Large intestine (tissue), 3 donors: ENCODE results near the gene USH1G. TPM values are rescaled to one million over a fixed set of nuclear protein-coding genes. Genes with fewer than 3 reads are reported as not detected.
"Not testable (repeated sequence)": the region's sequence is repeated elsewhere in the genome, so short reads cannot be mapped to it uniquely, and the experiment has no call there.

Source experiments
- DNase-seq, 2 donors: peaks; one replicate each; pipeline versions ENCODE4 v3.0.0 to v3.0.0-alpha.2; 2013
- H3K27ac ChIP-seq: one replicate; pipeline ENCODE4 v1.5.1; 2013; ENCODE audit warnings: low read length
- H3K27me3 ChIP-seq: 2 replicates; pipeline ENCODE4 v1.6.1; 2013; ENCODE audit warnings: low read length; ENCODE audit not compliant: control insufficient read depth, insufficient read depth
- H3K36me3 ChIP-seq: 2 replicates; pipeline ENCODE4 v1.6.1; 2013; ENCODE audit warnings: low read length; ENCODE audit not compliant: control insufficient read depth, insufficient read depth
- H3K4me1 ChIP-seq: one replicate; pipeline ENCODE4 v1.6.1; 2013; ENCODE audit warnings: low read length; ENCODE audit not compliant: control insufficient read depth, insufficient read depth
- H3K4me3 ChIP-seq: one replicate; pipeline ENCODE4 v1.5.1; 2013; ENCODE audit warnings: low read length
- H3K9me3 ChIP-seq: one replicate; pipeline ENCODE4 v1.6.1; 2013; ENCODE audit warnings: mild to moderate bottlenecking, low read depth, low read length, moderate library complexity; ENCODE audit not compliant: control insufficient read depth
- WGBS: methylation state at CpG from one replicate; pipeline ENCODE4 v1.1.5; 2013; ENCODE audit warnings: low lambda C conversion rate; ENCODE audit not compliant: insufficient coverage; 5-methylcytosine and 5-hydroxymethylcytosine counted together
- polyA plus RNA-seq: library from polyadenylated mRNA; unstranded; fragments of 120-200 nt; gene quantifications from one replicate; pipeline ENCODE4 v1.2.1, GENCODE V29; 2013

The USH1G gene
- polyA plus RNA-seq, 1 donor: 1.5 TPM

DNA sequence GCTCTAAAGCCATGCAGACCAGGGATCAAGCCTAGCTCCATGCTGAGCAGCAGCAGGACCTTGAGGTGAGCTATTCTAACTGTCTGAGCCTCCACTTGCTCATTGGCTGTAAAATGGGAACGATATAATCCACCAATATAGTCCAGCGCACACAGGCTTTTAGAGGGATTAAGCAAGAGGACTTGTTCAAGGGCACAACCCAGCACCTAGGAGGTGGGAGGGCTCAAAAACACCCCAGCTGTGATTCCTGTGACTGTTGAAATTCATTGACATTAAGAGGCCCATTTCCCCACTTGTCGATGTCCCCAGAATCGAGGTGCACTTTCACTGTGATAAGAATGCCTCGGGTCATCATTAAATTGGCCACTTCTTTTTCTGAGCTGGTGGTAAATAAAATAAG lies 4.1 kb downstream of the USH1G start:
- no CpG with 5 or more reads among the region's 5 CpGs for WGBS
- Histone ChIP-seq H3K27me3 (peaks cover 45% of the 10 kb centered on the region), H3K4me3 (no peak overlapping the region)

DNA sequence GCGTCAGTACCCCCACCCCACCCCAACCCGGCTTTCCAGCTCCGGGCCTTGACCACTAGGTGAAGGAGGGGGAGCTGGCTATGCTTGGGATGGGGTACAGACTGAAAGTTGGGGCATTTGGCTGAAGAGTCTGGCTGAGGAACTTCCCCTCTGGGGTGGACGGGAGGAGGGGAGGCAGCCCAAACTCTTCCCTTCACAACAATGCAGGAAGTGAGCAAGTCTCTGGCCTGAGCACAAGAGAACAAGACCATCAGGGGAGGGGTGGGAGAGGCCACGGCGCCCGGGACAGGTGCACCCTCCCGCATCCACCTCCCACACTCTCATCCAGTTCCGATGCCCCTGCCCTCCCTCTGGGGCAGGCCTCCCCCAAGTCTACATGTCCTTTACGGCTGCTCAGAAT lies 5.6 kb downstream of the USH1G start:
- H3K4me3 ChIP-seq: no peak overlapping the region
- DNase-seq: no peak
- H3K4me1 ChIP-seq: peaks cover 15% of the 10 kb centered on the region
- H3K27ac ChIP-seq: no peak overlapping the region
- no peaks in the 10 kb centered on the region for H3K36me3 ChIP-seq
- peaks cover 31% of the 10 kb centered on the region for H3K27me3 ChIP-seq
- H3K9me3 ChIP-seq: peaks cover 8% of the 10 kb centered on the region
- WGBS: no CpG with 5 or more reads among the region's 10 CpGs

More for the DNA sequence above, 4.1 kb downstream of the USH1G start:
- no peak overlapping the region for H3K27ac ChIP-seq
- H3K4me1 ChIP-seq: peaks cover 16% of the 10 kb centered on the region
- H3K9me3 ChIP-seq: peaks cover 9% of the 10 kb centered on the region
- H3K36me3 ChIP-seq: no peaks in the 10 kb centered on the region
- no peak for DNase-seq

DNA sequence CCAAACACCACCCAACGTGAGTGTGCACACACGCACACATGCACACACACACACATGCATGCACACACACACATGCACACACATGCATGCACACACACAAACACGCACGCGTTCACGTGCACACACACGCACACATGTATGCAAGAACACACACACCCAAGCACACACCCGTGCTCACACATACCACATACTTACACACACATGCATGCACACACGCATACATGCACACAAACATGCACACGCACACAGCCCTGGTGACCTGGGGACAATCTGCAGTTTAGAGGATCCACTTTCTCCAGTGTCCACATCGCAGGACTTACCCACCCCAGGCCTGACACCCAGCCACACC lies 6.2 kb downstream of the USH1G start:
- Histone ChIP-seq H3K4me1 (peaks cover 17% of the 10 kb centered on the region), H3K9me3 (peaks cover 8% of the 10 kb centered on the region), H3K27ac (no peak overlapping the region), H3K4me3 (no peak overlapping the region), H3K36me3 (no peaks in the 10 kb centered on the region), H3K27me3 (peaks cover 26% of the 10 kb centered on the region)
- whole genome bisulfite sequencing: no CpG with 5 or more reads among the region's 11 CpGs
- no peak for DNase-seq

DNA sequence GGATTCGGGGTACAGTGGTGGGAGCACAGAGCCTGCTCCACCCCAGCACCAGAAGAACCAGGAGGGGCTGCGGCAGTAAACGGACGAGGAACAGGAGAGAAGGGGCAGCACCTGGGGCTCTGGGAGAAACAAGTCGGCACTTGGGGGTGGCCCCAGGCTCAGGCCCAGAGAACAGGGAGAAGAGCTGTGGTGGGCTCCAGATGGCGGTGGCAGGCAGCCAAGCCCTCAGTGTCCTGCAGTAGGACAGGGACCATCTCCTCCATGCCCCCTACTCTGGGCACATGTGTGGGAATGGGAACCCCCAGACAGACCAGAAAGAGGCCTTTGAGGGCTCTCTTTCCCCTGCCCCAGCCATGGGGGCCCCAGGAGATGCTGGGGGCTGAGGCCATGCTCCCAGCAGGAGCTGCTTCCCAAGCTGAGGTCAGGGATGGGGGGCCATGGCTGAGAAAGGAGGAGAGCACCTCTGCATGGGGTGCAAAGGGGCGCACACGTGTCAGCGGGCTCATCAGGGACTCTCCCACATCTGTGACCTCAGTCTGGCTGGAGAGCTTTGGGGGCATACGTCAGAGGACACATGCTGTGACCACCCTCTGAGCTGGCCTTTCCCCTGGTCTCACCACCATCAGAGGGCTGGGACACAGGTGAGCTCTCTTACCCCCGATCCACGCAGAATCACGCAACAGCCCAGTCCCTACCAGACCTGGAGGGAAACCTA lies 6.8 kb downstream of the USH1G start:
- Histone ChIP-seq H3K4me1 (peaks cover 15% of the 10 kb centered on the region), H3K36me3 (no peaks in the 10 kb centered on the region), H3K27ac (no peak overlapping the region), H3K9me3 (peaks cover 8% of the 10 kb centered on the region), H3K27me3 (peaks cover 20% of the 10 kb centered on the region), H3K4me3 (no peak overlapping the region)
- WGBS: no CpG with 5 or more reads among the region's 13 CpGs
- no peak for DNase-seq

DNA sequence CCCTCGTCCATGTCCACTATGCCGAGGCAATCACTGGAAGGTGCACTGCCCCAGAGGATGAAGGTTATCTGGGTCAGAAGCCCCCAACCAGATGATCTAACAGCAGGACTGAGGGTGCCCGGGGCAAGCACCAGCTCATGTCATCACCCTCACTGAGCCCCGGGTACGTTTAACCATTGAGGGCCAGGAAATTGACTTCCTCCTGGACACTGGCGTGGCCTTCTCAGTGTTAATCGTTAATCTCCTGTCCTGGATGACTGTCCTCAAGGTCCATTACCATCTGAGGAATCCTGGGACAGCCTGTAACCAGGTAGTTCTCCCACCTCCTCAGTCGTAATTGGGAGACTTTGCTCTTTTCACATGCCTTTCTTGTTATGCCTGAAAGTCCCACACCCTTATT lies 11.6 kb downstream of the USH1G start:
- H3K9me3 ChIP-seq, H3K4me3 ChIP-seq, H3K36me3 ChIP-seq, H3K27me3 ChIP-seq: not testable (repeated sequence)
- no CpG with 5 or more reads among the region's 8 CpGs for WGBS
- Histone ChIP-seq H3K4me1 (peaks cover 30% of the 10 kb centered on the region), H3K27ac (peak overlapping the region; percentile 75)
- DNase-seq: peak in 1 of 2 donors; percentile 71

DNA sequence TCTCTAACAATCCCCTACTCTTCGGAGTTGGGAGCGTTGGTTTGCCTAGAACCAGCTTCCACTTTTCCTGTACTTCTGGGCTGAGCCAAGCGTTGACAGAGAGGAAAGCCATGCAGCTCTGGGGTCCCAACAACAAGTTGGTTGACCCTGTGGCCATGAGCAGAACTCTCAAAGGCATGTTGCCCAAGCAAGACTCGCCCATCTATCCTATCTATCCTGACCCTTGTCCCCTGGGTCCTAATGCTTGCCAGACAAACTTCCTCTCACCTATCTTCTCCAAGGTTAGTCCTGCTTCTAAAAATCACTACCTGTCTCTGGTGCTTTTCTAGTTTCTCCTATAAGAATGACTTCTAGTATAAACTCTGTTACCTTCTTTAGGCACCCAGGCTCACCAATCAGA lies 14.0 kb downstream of the USH1G start:
- whole genome bisulfite sequencing: no CpG with 5 or more reads among the region's 4 CpGs
- not testable (repeated sequence) for H3K36me3 ChIP-seq, H3K27me3 ChIP-seq, H3K4me3 ChIP-seq, H3K27ac ChIP-seq, H3K9me3 ChIP-seq, DNase-seq
- peaks cover 30% of the 10 kb centered on the region for H3K4me1 ChIP-seq

DNA sequence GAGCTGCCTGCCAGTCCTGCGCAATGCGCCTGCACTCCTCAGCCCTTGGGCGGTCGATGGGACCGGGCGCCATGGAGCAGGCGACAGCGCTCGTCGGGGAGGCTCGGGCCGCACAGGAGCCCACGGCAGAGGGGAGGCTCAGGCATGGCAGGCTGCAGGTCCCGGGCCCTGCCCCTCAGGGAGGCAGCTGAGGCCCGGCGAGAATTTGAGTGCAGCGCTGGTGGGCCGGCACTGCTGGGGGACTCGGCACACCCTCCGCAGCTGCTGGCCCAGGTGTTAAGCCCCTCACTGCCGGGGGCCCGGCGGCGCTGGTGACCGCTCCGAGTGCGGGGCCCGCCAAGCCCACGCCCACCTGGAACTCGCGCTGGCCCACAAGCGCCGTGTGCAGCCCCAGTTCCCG lies 16.0 kb downstream of the USH1G start:
- no CpG with 5 or more reads among the region's 34 CpGs for WGBS
- no peak overlapping the region for H3K4me3 ChIP-seq

DNA sequence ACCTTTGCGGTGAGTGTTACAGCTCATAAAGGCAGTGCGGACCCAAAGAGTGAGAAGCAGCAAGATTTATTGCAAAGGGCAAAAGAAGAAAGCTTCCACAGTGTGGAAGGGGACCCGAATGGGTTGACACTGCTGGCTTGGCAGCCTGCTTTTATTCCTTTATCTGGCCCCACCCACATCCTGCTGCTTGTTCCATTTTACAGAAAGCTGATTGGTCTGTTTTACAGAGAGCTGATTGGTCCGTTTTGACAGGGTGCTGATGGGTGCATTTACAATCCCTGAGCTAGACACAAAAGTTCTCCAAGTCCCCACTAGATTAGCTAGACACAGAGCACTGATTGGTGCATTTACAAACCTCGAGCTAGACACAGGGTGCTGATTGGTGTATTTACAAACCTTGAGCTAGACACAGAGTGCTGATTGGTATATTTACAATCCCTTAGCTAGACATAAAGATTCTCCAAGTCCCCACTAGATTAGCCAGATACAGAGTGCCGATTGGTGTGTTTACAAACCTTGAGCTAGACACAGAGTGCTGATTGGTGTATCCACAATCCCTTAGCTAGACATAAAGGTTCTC lies 16.8 kb downstream of the USH1G start:
- not testable (repeated sequence) for H3K36me3 ChIP-seq, H3K9me3 ChIP-seq, DNase-seq, H3K4me3 ChIP-seq, H3K27ac ChIP-seq, H3K27me3 ChIP-seq
- peaks cover 20% of the 10 kb centered on the region for H3K4me1 ChIP-seq
- WGBS: no CpG with 5 or more reads among the region's 6 CpGs

More for the DNA sequence above, 16.0 kb downstream of the USH1G start:
- Histone ChIP-seq H3K4me1 (peaks cover 20% of the 10 kb centered on the region), H3K27me3 (peaks cover 5% of the 10 kb centered on the region), H3K36me3 (no peaks in the 10 kb centered on the region), H3K9me3 (no peaks in the 10 kb centered on the region), H3K27ac (no peak overlapping the region)
- DNase-seq: no peak

DNA sequence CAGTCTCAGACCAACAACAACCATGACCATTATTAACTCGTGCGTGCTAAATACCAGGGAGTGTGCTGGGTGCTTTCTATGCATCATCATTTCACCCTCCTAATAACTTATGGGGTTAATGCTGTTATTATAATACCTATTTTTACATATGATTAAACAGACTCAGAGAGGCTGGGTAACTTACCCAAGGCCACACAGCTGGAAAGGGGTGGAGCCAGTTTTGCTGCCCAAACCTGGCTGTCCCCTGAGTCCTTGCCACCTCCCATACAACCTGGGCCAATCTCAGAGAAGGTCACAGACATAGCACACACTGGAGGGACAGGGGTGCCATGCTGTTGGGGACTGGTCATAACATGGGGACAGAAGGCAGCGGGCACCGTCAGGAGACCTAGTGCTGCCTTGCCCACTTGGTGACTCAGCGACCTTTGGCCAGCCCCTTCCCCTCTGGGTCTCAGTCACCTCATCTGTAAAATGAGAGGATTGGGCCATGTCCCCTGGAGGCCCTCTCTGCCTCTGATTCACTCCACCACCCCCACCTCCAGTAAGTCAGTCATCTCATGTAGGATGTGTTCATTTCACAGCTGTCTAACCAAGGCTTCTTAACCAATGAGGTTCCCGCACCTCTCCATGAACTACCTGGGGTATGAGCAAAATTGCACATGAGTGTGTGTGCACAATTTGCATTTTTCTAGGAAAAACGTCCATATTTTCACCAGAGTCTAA lies 18.2 kb downstream of the USH1G start:
- H3K4me3 ChIP-seq: no peak overlapping the region
- H3K36me3 ChIP-seq: no peaks in the 10 kb centered on the region
- H3K27me3 ChIP-seq: peaks cover 5% of the 10 kb centered on the region
- H3K27ac ChIP-seq: no peak overlapping the region
- H3K9me3 ChIP-seq: no peaks in the 10 kb centered on the region
- 33% methylated on average over 1 of the region's 7 CpGs for WGBS
- peaks cover 13% of the 10 kb centered on the region for H3K4me1 ChIP-seq
- DNase-seq: no peak

DNA sequence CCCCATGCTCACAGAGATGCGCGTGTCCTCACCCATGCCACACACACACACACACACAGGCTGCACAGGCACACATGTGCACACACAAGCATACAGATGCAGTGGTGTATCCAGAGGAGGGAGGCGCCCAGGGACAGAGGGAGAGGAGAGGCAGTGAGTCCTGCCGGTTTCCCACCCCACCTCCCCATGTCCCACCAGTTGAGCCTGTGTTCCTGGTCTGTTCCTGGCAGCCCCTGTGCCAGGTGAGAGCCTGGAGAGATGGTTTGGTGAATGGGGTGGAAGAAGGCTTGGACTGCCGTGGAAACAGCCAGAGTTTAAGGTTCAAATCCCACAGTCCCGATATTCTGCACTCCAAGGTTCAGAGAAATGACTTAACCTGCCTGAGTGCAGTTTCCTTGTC lies 19.4 kb downstream of the USH1G start:
- Histone ChIP-seq H3K27ac (no peak overlapping the region), H3K4me3 (no peak overlapping the region), H3K27me3 (peaks cover 5% of the 10 kb centered on the region), H3K4me1 (peaks cover 1% of the 10 kb centered on the region), H3K9me3 (no peaks in the 10 kb centered on the region), H3K36me3 (no peaks in the 10 kb centered on the region)
- no peak for DNase-seq
- no CpG with 5 or more reads among the region's 6 CpGs for WGBS
